Caco-2 (cell line): ENCODE measurements around the gene CASTOR1. TPM values are rescaled to one million over a fixed set of nuclear protein-coding genes. Genes with fewer than 3 reads are reported as not detected.

Experiments used
- BruUV-seq: library from RNA; stranded (reverse); fragments of 400-500 nt; replicated peaks from 2 replicates; lab custom pipeline; 2021; lab: Mats Ljungman, UMichigan
- CTCF ChIA-PET: fragments of 300-600 bp; sonication (Branson Sonifier 250); formaldehyde crosslinking; loops from one replicate; lab custom pipeline; 2022; ENCODE audit warnings: antibody characterized with exemption; lab: Charles Lee
- POLR2A ChIA-PET: fragments of 300-600 bp; sonication (Branson Sonifier 250); formaldehyde crosslinking; loops from one replicate; lab custom pipeline; 2022; ENCODE audit warnings: antibody characterized with exemption; lab: Charles Lee
- DNase-seq, 2 experiments: peaks; one replicate each; pipeline versions ENCODE4 v3.0.0 to v3.0.0-alpha.2; 2020 to 2022
- H3K27me3 ChIP-seq: replicated peaks from 2 replicates; pipeline ENCODE4 v1.6.0; 2011; ENCODE audit warnings: low read length; ENCODE audit not compliant: control insufficient read depth, insufficient read depth
- H3K36me3 ChIP-seq: 2 replicates; pipeline ENCODE4 v1.5.1; 2011; ENCODE audit warnings: low read length; ENCODE audit not compliant: control insufficient read depth, insufficient read depth
- H3K4me1 ChIP-seq: fragments of 250-450 bp; sonication (Bioruptor Pico); 2 replicates; pipeline ENCODE4 v1.5.1; 2020; ENCODE audit warnings: mild to moderate bottlenecking
- H3K4me3 ChIP-seq: 2 replicates; pipeline ENCODE4 v1.5.1; 2011; ENCODE audit warnings: low read depth, mild to moderate bottlenecking, control low read depth, low read length
- H3K9me3 ChIP-seq: fragments of 250-450 bp; sonication (Bioruptor Pico); 2 replicates; pipeline ENCODE4 v1.5.1; 2020; ENCODE audit warnings: mild to moderate bottlenecking, moderate library complexity
- H3K27ac Mint-ChIP-seq: one replicate; pipeline ENCODE4 v1.8.0; 2022; ENCODE audit warnings: mixed read lengths; ENCODE audit not compliant: unreplicated experiment
- H3K27me3 Mint-ChIP-seq: one replicate; pipeline ENCODE4 v1.8.0; 2022; ENCODE audit warnings: mixed read lengths; ENCODE audit not compliant: insufficient read depth, unreplicated experiment
- H3K36me3 Mint-ChIP-seq: one replicate; pipeline ENCODE4 v1.8.0; 2022; ENCODE audit warnings: mild to moderate bottlenecking, mixed read lengths; ENCODE audit not compliant: insufficient read depth, unreplicated experiment
- H3K4me1 Mint-ChIP-seq: one replicate; pipeline ENCODE4 v1.8.0; 2022; ENCODE audit warnings: low read depth, mixed read lengths; ENCODE audit not compliant: unreplicated experiment
- H3K4me3 Mint-ChIP-seq: one replicate; pipeline ENCODE4 v1.8.0; 2022; ENCODE audit warnings: mild to moderate bottlenecking, moderate library complexity, mixed read lengths; ENCODE audit not compliant: unreplicated experiment
- H3K9me3 Mint-ChIP-seq: one replicate; pipeline ENCODE4 v1.8.0; 2022; ENCODE audit warnings: mixed read lengths; ENCODE audit not compliant: unreplicated experiment
- intact Hi-C: fragments of 100-400 bp; cut with micrococcal nuclease; formaldehyde crosslinking; loops from one replicate; pipeline ENCODE4 v1.10.0; 2022; ENCODE audit not compliant: unreplicated experiment
- total RNA-seq: library from RNA; stranded (reverse); gene quantifications from 2 replicates; pipeline ENCODE4 v1.2.3, GENCODE V29; 2022
- TF ChIP-seq, protein P1 (sequence below), 2 experiments: fragments of 200-600 bp in 1 of 2; IDR thresholded peaks; 1 replicate in 1 of 2; 2 replicates in 1 of 2; pipeline versions ENCODE4 v1.5.1 to v1.8.0; 2011 to 2022; ENCODE audit warnings: antibody characterized with exemption in 1 of 2, control low read depth in 1 of 2, inconsistent platforms in 1 of 2, low read depth in 1 of 2, low read length in 1 of 2, mild to moderate bottlenecking in 1 of 2, moderate library complexity in 1 of 2; ENCODE audit not compliant: insufficient read depth in 1 of 2, severe bottlenecking in 1 of 2, unreplicated experiment in 1 of 2

Gene CASTOR1
- total RNA-seq, 1 experiment from 2014 or later = 6.3 TPM

DNA sequence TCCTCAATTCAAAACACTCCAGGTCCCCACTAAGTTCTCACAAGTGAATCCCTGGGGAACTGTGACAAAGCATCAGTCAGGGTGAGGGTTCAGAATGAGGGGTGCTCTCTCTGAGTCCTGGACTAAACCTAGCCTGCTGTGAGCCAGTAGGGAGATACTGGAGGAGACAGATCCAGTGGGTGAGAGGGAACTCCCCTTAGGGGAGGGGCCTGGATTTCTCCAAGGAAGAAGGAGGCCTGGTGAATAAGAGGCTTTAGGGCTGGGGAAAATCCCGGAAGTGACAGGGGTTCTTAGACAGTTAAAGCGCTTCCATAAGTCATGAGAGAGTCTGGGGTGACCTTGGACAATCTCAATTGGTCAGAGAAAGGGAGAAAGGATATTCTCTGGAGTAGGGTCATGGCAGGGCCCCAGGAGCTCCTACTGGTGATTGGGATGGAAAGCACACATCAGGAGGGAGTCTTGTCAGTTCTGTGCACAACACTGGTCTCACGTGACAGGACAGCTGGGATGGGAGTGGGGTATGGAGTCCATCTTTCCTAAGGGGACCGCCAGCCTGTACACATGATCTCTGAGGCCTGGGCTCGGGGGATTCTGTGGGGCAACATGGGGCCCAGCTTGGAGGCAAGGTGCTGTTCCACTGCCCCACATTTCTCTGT, 35.9 kb upstream of the CASTOR1 start:
- CTCF ChIA-PET = interaction anchor here (5.2 kb wide), 1 partner anchor 36 kb away, joined by 106 read pairs; the partner anchor contains the start of gene CASTOR1
- peaks cover 30% of the 10 kb centered on the region for H3K36me3 Mint-ChIP-seq

DNA sequence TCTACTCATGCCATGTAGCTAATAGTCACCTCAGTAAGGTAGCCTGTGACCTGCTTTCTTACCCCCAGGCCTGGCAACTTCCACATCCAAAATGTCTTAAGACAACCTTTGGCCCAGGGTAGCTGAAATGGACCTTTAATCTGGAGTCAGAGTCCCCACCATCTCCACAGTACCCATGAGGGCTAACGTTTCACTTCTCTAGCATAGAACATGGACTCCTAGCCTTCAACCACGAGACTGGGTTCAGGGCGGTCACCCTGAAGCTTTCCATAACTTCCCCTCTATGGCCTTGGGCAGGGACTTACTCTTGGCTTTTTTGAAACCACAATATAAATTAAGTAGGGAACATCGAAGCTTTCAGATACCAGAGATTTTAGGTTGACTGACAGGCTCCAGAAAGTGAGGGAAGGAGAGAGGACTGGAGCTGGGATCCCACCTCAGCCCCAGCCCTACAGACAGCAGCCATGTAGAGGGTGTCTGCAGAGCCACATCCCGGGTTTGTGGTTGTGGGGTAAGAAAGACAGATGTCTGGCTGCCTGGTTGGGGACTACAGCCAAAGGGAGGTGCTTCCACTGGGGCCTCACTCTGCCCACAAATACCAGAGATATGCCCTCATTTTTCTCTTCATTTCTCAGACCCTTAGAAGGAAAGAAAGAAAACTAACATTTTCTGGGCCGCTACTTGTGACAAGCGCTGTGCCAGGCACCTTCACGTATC, 34.9 kb upstream of the CASTOR1 start:
- Mint-ChIP-seq H3K27ac (no peak overlapping the region), H3K9me3 (no peaks in the 10 kb centered on the region), H3K27me3 (no peaks in the 10 kb centered on the region), H3K4me1 (peaks cover 30% of the 10 kb centered on the region), H3K4me3 (no peak overlapping the region), H3K36me3 (peaks cover 20% of the 10 kb centered on the region)
- TSS peak; percentile 18 for BruUV-seq
- Histone ChIP-seq H3K4me3 (no peak overlapping the region), H3K27me3 (no peaks in the 10 kb centered on the region), H3K36me3 (no peaks in the 10 kb centered on the region; the same call in 1 of the 2 replicates), H3K9me3 (no peaks in the 10 kb centered on the region), H3K4me1 (peaks cover 27% of the 10 kb centered on the region)
- ChIA-PET CTCF (no interaction called here), POLR2A (no interaction called here)
- TF ChIP-seq, protein P1, sequence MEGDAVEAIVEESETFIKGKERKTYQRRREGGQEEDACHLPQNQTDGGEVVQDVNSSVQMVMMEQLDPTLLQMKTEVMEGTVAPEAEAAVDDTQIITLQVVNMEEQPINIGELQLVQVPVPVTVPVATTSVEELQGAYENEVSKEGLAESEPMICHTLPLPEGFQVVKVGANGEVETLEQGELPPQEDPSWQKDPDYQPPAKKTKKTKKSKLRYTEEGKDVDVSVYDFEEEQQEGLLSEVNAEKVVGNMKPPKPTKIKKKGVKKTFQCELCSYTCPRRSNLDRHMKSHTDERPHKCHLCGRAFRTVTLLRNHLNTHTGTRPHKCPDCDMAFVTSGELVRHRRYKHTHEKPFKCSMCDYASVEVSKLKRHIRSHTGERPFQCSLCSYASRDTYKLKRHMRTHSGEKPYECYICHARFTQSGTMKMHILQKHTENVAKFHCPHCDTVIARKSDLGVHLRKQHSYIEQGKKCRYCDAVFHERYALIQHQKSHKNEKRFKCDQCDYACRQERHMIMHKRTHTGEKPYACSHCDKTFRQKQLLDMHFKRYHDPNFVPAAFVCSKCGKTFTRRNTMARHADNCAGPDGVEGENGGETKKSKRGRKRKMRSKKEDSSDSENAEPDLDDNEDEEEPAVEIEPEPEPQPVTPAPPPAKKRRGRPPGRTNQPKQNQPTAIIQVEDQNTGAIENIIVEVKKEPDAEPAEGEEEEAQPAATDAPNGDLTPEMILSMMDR (IDR thresholded peaks at IDR 0.05; ENCODE audit: insufficient read depth in 1 of 2, low read depth in 1 of 2, low read length in 1 of 2, severe bottlenecking in 1 of 2, unreplicated experiment in 1 of 2) = no peak
- intact Hi-C loops = no loop called here
- no peak for DNase-seq

More for the DNA sequence above, 35.9 kb upstream of the CASTOR1 start:
- Histone ChIP-seq H3K27me3 (no peaks in the 10 kb centered on the region), H3K4me3 (no peak overlapping the region), H3K36me3 (no peaks in the 10 kb centered on the region; the same call in 1 of the 2 replicates), H3K4me1 (peaks cover 27% of the 10 kb centered on the region), H3K9me3 (no peaks in the 10 kb centered on the region)
- TF ChIP-seq, protein P1 (IDR thresholded peaks at IDR 0.05; ENCODE audit: insufficient read depth in 1 of 2, low read depth in 1 of 2, low read length in 1 of 2, severe bottlenecking in 1 of 2, unreplicated experiment in 1 of 2) = no peak
- Mint-ChIP-seq H3K9me3 (no peaks in the 10 kb centered on the region), H3K4me1 (peaks cover 30% of the 10 kb centered on the region), H3K4me3 (peak overlapping the region; percentile 79), H3K27me3 (no peaks in the 10 kb centered on the region), H3K27ac (no peak overlapping the region)
- DNase-seq = no peak
- intact Hi-C loops = no loop called here
- POLR2A ChIA-PET = no interaction called here
- no TSS peak for BruUV-seq

DNA sequence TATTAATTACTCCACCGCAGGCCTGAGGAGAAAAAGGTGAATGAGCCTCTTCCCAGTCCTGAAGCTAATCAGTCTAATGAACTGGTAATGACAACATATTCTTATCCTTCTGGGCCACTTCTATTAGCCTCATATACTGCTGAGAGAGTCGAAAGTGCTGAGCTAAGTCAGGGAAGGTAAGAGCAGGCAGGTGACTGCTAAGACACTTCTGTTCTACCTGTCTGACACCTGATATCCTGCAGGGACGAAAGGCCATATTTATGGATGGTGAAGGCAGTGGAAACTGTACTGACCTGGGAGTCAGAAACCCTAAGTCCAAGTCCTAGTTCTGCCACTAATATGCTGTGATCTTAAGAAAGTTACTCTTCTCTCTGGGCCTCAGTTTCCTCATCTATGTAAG, 33.9 kb upstream of the CASTOR1 start:
- intact Hi-C loops = no loop called here
- Mint-ChIP-seq H3K4me1 (peaks cover 23% of the 10 kb centered on the region), H3K4me3 (no peak overlapping the region), H3K9me3 (no peaks in the 10 kb centered on the region), H3K27me3 (no peaks in the 10 kb centered on the region), H3K27ac (no peak overlapping the region), H3K36me3 (peaks cover 11% of the 10 kb centered on the region)
- ChIA-PET CTCF (interaction anchor here (0.6 kb wide), 1 partner anchor 247 kb away, joined by 3 read pairs; no protein-coding TSS in a partner anchor), POLR2A (no interaction called here)
- no peaks in the 10 kb centered on the region for H3K9me3 ChIP-seq
- no TSS peak for BruUV-seq
- no peak for DNase-seq
- H3K36me3 ChIP-seq = no peaks in the 10 kb centered on the region; the same call in 1 of the 2 replicates
- H3K4me3 ChIP-seq = no peak overlapping the region
- TF ChIP-seq, protein P1 (IDR thresholded peaks at IDR 0.05; ENCODE audit: insufficient read depth in 1 of 2, low read depth in 1 of 2, low read length in 1 of 2, severe bottlenecking in 1 of 2, unreplicated experiment in 1 of 2) = no peak
- H3K4me1 ChIP-seq = peaks cover 21% of the 10 kb centered on the region
- no peaks in the 10 kb centered on the region for H3K27me3 ChIP-seq
